ENCODE results near the gene PATL1.

PATL1 gene

GRCh38 chr11:59610289-59610688 lies 58.5 kb downstream of the PATL1 start:
- no peak overlapping the region for H3K27ac ChIP-seq (ENCODE audit: low read length)

GRCh38 chr11:59607703-59608454 lies 61.0 kb downstream of the PATL1 start:
- Histone ChIP-seq H3K4me3 (ENCODE audit: low read length) (no peak overlapping the region), H3K9ac (ENCODE audit: low read depth, low read length) (no peak overlapping the region), H3K9me3 (ENCODE audit: insufficient read depth, low read depth, low read length) (no peaks in the 10 kb centered on the region), H3K4me1 (ENCODE audit: insufficient read depth, low read length) (no peaks in the 10 kb centered on the region), H3K27ac (ENCODE audit: low read length) (no peak overlapping the region), H3K27me3 (ENCODE audit: insufficient read depth, low read length) (no peaks in the 10 kb centered on the region), H3K36me3 (ENCODE audit: insufficient read depth, low read depth, low read length) (peaks cover 69% of the 10 kb centered on the region)

More at GRCh38 chr11:59610289-59610688, 58.5 kb downstream of the PATL1 start:
- Histone ChIP-seq H3K36me3 (ENCODE audit: insufficient read depth, low read depth, low read length) (peaks cover 66% of the 10 kb centered on the region), H3K9me3 (ENCODE audit: insufficient read depth, low read depth, low read length) (no peaks in the 10 kb centered on the region), H3K27me3 (ENCODE audit: insufficient read depth, low read length) (no peaks in the 10 kb centered on the region), H3K4me3 (ENCODE audit: low read length) (no peak overlapping the region), H3K4me1 (ENCODE audit: insufficient read depth, low read length) (peaks cover 11% of the 10 kb centered on the region), H3K9ac (ENCODE audit: low read depth, low read length) (no peak overlapping the region)

- H3K9ac ChIP-seq (ENCODE audit: low read depth, low read length): no peak overlapping the region
- peaks cover 88% of the 10 kb centered on the region for H3K36me3 ChIP-seq (ENCODE audit: insufficient read depth, low read depth, low read length)
- H3K27ac ChIP-seq (ENCODE audit: low read length): no peak overlapping the region
These were observed 66.4 kb downstream of the PATL1 start for GRCh38 chr11:59602432-59602831.

GRCh38 chr11:59601788-59602187 lies 67.0 kb downstream of the PATL1 start:
- Histone ChIP-seq H3K4me1 (ENCODE audit: insufficient read depth, low read length) (no peaks in the 10 kb centered on the region), H3K9ac (ENCODE audit: low read depth, low read length) (no peak overlapping the region), H3K36me3 (ENCODE audit: insufficient read depth, low read depth, low read length) (peaks cover 87% of the 10 kb centered on the region), H3K27me3 (ENCODE audit: insufficient read depth, low read length) (no peaks in the 10 kb centered on the region), H3K9me3 (ENCODE audit: insufficient read depth, low read depth, low read length) (no peaks in the 10 kb centered on the region), H3K27ac (ENCODE audit: low read length) (no peak overlapping the region), H3K4me3 (ENCODE audit: low read length) (no peak overlapping the region)

More at GRCh38 chr11:59602432-59602831, 66.4 kb downstream of the PATL1 start:
- Histone ChIP-seq H3K27me3 (ENCODE audit: insufficient read depth, low read length) (no peaks in the 10 kb centered on the region), H3K4me3 (ENCODE audit: low read length) (no peak overlapping the region), H3K9me3 (ENCODE audit: insufficient read depth, low read depth, low read length) (no peaks in the 10 kb centered on the region), H3K4me1 (ENCODE audit: insufficient read depth, low read length) (no peaks in the 10 kb centered on the region)

GRCh38 chr11:59600636-59601035 lies 68.2 kb downstream of the PATL1 start:
- no peak overlapping the region for H3K4me3 ChIP-seq (ENCODE audit: low read length)
- H3K36me3 ChIP-seq (ENCODE audit: insufficient read depth, low read depth, low read length): peaks cover 85% of the 10 kb centered on the region
- H3K27ac ChIP-seq (ENCODE audit: low read length): no peak overlapping the region
- no peaks in the 10 kb centered on the region for H3K9me3 ChIP-seq (ENCODE audit: insufficient read depth, low read depth, low read length)
- H3K27me3 ChIP-seq (ENCODE audit: insufficient read depth, low read length): no peaks in the 10 kb centered on the region
- no peaks in the 10 kb centered on the region for H3K4me1 ChIP-seq (ENCODE audit: insufficient read depth, low read length)
- no peak overlapping the region for H3K9ac ChIP-seq (ENCODE audit: low read depth, low read length)

- H3K9ac ChIP-seq (ENCODE audit: low read depth, low read length): no peak overlapping the region
- no peaks in the 10 kb centered on the region for H3K27me3 ChIP-seq (ENCODE audit: insufficient read depth, low read length)
- H3K4me1 ChIP-seq (ENCODE audit: insufficient read depth, low read length): no peaks in the 10 kb centered on the region
- no peaks in the 10 kb centered on the region for H3K9me3 ChIP-seq (ENCODE audit: insufficient read depth, low read depth, low read length)
- peaks cover 86% of the 10 kb centered on the region for H3K36me3 ChIP-seq (ENCODE audit: insufficient read depth, low read depth, low read length)
- no peak overlapping the region for H3K27ac ChIP-seq (ENCODE audit: low read length)
- H3K4me3 ChIP-seq (ENCODE audit: low read length): no peak overlapping the region
These were observed 68.6 kb downstream of the PATL1 start for GRCh38 chr11:59600234-59600633.

GRCh38 chr11:59598961-59599360 lies 69.9 kb downstream of the PATL1 start:
- Histone ChIP-seq H3K36me3 (ENCODE audit: insufficient read depth, low read depth, low read length) (peaks cover 96% of the 10 kb centered on the region), H3K9ac (ENCODE audit: low read depth, low read length) (no peak overlapping the region), H3K4me1 (ENCODE audit: insufficient read depth, low read length) (no peaks in the 10 kb centered on the region), H3K27ac (ENCODE audit: low read length) (no peak overlapping the region), H3K27me3 (ENCODE audit: insufficient read depth, low read length) (no peaks in the 10 kb centered on the region), H3K4me3 (ENCODE audit: low read length) (no peak overlapping the region), H3K9me3 (ENCODE audit: insufficient read depth, low read depth, low read length) (no peaks in the 10 kb centered on the region)
